ENCODE results near the gene FLNB.

DNA sequence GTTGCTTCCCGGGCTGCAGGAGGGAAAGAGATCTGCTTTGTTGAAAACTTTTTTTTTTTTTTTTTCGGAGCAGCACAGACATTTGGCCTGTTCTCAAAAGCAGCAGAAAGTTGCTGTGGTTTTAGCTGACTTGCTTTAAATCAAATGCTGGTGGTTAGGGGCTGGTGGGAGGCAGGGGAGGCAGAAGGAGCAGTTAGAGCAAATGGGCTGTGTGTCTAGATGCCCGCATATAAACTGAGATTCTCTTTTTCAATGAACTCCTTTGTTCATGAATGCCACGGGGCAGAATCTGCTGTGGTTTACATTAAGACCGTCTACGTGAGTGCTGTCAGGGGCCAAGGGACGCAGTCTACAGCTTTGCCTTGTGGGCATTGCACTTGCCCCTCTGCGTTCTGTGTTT lies 95.9 kb downstream of the FLNB start:
- TF ChIP-seq POLR2A (IDR thresholded peaks at IDR 0.05; ENCODE audit: low read length) = no peak
- TF ChIP-seq GATA1 (IDR thresholded peaks at IDR 0.05; ENCODE audit: low read depth, low read length) = no peak
